GM12872 (cell line): Measurements from ENCODE around the gene RPL36.

Source experiments
- CTCF ChIP-seq: IDR thresholded peaks from 3 replicates; pipeline ENCODE4 v1.5.1; 2011; ENCODE audit warnings: low read depth, mild to moderate bottlenecking, low read length, moderate library complexity; ENCODE audit not compliant: insufficient read depth

RPL36 gene

DNA sequence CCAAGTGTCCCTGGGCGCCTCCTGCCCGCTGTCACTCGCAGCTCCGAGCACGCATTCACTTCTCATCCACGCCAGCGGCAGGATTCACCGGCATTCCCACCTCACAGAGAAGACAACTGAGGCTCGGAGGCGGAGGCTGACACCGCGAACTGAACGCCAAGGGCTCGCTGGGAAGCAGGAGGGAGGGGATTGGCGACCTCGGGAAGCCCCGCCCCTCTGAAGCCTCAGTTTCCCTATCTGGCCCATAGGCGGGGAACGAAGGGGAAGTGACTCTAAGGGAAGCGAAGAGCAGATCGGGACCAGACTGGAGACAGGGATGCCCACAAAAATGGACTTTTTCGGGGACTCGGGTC is 10.0 kb upstream of the RPL36 start:
- no peak for TF ChIP-seq CTCF

DNA sequence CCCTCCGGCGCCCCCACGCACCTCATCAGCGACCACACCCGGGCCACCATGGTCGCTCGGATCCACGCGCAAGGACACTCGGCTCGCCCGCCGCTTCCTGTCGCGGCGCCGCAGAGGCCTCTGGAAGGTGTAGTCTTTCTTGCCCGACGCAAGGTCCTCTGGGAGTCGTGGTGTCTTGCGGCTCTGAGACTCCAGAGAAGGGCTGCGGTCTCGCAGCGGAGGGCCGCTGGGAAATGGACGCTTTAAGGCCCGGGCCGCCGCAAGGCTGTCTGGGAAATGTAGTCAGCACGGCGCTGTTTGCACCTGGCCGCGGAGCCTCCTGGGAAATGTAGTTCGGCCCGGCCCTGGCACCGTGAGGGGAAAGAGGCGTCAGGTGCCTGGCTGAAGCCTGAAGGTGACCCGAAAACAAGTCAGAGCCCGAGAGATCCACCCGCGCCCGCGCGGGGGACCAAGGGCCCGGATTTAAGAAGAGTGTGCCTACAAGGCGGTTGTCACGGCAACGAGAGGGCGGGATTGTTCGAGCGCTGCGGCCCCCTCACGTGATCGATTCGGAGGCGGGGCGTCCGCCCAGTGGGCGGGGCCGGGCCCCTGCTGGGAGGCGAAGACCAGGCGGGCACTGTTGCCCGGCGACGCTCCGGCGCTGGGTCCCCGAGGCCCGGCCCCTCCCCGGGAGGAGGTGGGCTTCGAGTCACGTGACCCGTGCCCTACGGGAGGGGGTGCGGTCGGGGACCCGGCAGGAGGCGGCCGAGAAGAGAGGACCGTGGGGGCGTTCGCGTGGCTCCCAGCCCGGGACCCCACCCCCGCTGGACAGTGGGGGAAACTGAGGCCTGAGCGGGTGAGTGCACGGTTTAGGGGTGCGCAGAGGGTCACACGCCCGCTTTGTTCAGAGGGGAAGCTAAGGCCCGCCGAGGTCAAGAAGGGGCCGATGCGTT is 9.4 kb upstream of the RPL36 start, which contains the start of the genes HSD11B1L and MICOS13:
HSD11B1L (plus strand) TSS at position 591 of the 932 bp plus-strand sequence. CDS start 3,806 bp downstream, outside the sequence.
MICOS13 (minus strand) TSS at position 80 of the 932 bp plus-strand sequence; CDS start at position 50, 30 bp downstream.
- no peak for TF ChIP-seq CTCF

- TF ChIP-seq CTCF = no peak
Measured at GRCh38 chr19:5681391-5682106, 8.5 kb upstream of the RPL36 start.

GRCh38 chr19:5682107-5682482 is 8.0 kb upstream of the RPL36 start:
- TF ChIP-seq CTCF = no peak

GRCh38 chr19:5683177-5683886 is 6.8 kb upstream of the RPL36 start:
- no peak for TF ChIP-seq CTCF

DNA sequence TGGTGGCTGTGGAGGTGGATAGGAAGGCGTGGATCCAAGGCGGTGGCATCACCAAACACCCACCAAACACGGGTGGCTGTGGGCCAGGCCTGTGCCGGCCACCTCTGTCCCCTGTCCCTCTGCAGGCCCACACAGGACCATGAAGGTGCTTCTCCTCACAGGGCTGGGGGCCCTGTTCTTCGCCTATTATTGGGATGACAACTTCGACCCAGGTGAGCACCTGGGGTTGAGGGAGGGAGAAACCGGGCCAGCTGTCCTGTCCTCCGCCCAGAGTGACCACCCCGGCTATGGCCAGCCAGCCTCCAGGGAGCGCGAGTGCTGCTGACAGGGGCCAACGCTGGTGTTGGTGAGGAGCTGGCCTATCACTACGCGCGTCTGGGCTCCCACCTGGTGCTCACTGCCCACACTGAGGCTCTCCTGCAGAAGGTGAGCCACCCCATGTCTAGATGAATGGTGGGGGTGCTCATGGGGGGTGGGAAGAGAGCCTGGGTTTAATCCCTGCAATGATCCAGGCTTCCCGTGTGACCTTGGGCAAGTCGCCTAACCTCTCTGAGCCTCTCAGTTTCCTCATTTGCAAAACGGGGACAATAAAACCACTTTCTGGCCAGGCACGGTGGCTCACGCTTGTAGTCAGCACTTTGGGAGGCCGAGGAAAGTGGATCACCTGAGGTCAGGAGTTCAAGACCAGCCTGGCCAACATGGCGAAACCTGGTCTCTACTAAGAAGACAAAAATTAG is 5.2 kb upstream of the RPL36 start:
- TF ChIP-seq CTCF = no peak
